Choroid plexus epithelial cell (primary cell): ENCODE data around the gene GCNT4.
A peak's percentile ranks its signal among the peaks of the same experiment; 100 is the strongest.

Experiments used
- DNase-seq: peaks from one replicate; pipeline ENCODE4 v3.0.0-alpha.2; 2010; ENCODE audit warnings: low read depth
- H3K4me3 ChIP-seq: 2 replicates; pipeline ENCODE4 v1.5.1; 2011; ENCODE audit warnings: low read depth, mild to moderate bottlenecking, control low read depth, low read length, moderate library complexity
- CTCF ChIP-seq: conservative IDR thresholded peaks from 2 replicates; pipeline ENCODE4 v1.5.1; 2011; ENCODE audit warnings: low read depth, mild to moderate bottlenecking, control low read depth, inconsistent platforms, low read length, moderate library complexity

Gene GCNT4

GRCh38 chr5:75078027-75078426, 25.7 kb upstream of the GCNT4 start:
- no peak for TF ChIP-seq CTCF
- DNase-seq = no peak
- H3K4me3 ChIP-seq = no peak overlapping the region

- no peak for DNase-seq
- no peak for TF ChIP-seq CTCF
- H3K4me3 ChIP-seq = no peak overlapping the region
Measured at GRCh38 chr5:75072061-75072460, 19.7 kb upstream of the GCNT4 start.

DNA sequence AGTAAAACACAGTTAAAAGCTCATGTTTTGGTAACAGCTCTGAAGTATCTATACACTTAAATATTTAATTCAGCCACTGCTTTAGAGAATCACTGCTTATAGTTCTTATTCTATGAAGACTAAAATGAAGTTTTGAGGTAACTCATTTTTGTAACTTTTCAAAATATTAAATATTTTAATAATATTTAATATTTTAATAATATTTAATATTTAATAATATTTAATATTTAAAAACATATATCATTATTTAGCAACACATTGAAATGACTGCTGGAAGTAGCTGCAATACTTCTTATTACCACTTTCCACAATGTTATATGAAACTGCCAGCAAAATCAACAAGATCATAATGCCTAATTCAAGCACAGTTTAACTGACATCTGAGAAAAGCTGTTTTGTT, 18.7 kb upstream of the GCNT4 start:
- no peak for DNase-seq
- H3K4me3 ChIP-seq = no peak overlapping the region
- no peak for TF ChIP-seq CTCF

DNA sequence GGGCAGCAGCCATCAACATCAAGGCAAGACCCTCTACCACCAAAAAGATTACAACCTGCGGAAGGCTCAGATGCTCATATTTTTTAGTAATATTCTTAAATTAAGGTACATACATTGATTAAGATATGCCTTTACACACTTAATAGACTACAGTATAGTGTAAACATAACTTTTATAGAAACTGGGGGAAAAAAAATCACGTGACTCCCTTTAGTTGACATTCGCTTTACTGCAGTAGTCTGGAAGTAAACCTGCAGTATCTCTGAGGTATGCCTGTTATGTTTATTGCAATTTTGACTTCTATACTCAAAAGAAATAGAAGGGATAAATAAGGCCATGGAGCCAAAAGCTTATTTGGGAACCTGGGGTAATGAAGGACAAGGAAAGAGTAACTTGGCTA, 15.1 kb upstream of the GCNT4 start:
- H3K4me3 ChIP-seq = no peak overlapping the region
- no peak for TF ChIP-seq CTCF
- DNase-seq = no peak

GRCh38 chr5:75062925-75063531, 10.7 kb upstream of the GCNT4 start:
- no peak for TF ChIP-seq CTCF
- DNase-seq = no peak
- no peak overlapping the region for H3K4me3 ChIP-seq

- DNase-seq = no peak
- no peak for TF ChIP-seq CTCF
- H3K4me3 ChIP-seq = no peak overlapping the region
Measured at GRCh38 chr5:75059912-75060545, 7.7 kb upstream of the GCNT4 start.

DNA sequence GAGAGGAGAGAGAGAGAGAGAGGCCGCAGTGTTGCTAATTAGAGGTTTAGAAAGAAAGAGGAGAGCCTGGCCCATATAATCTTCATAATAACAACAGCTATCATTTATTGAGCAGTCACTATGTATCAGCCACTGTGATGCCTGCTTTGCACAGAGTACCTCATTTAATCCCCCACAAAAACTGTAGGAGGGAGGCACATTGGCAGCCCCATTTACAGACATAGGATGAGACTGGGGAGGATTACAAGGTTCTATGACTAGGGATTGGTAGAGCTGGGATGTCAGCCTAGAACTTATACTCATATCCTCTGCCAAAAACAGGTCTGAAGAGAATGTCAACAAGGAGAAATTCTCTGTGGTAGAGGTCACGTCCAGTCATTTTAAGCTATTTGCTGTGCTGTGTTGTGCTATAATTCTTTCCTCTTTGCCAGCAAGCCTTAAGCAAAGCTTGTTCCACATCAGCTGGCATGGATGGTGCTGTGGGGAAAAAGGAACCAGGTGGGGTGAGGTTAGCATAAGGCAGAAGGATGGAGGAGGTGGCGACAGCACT, 6.7 kb upstream of the GCNT4 start:
- no peak for TF ChIP-seq CTCF
- no peak overlapping the region for H3K4me3 ChIP-seq
- peak; percentile 56 for DNase-seq
